PC-9 (cell line): ENCODE data around the gene BAK1.

Experiments used
- CTCF ChIP-seq: fragments of 200-600 bp; sonication (generic); conservative IDR thresholded peaks from 2 replicates; pipeline ENCODE4 v1.6.1; 2017; ENCODE audit warnings: mixed run types, antibody characterized with exemption, mild to moderate bottlenecking, moderate library complexity
- EZH2 ChIP-seq: fragments of 200-600 bp; sonication (generic); IDR thresholded peaks from 2 replicates; pipeline ENCODE4 v1.8.0; 2017; ENCODE audit warnings: antibody characterized with exemption, low read depth

GRCh38 chr6:33577106-33577535, 3.0 kb downstream of the BAK1 start:
- TF ChIP-seq CTCF (no peak), EZH2 (no peak)
